Lower leg skin (tissue), 3 donors: ENCODE measurements around the gene MTOR.

Source experiments
- POLR2A ChIP-seq, 2 donors: fragments of 450-650 bp; IDR thresholded peaks; one replicate each; pipeline ENCODE4 v1.6.1; 2016 to 2017; ENCODE audit warnings: antibody characterized with exemption in 2 of 2, mild to moderate bottlenecking in 1 of 2, moderate library complexity in 1 of 2
- TF ChIP-seq, protein P1 (sequence below), 3 donors: fragments of 450-650 bp; IDR thresholded peaks; one replicate each; pipeline ENCODE4 v1.5.1; 2016; ENCODE audit warnings: antibody characterized with exemption in 3 of 3, mild to moderate bottlenecking in 3 of 3, moderate library complexity in 2 of 3

GRCh38 chr1:11197359-11197758 is 65.0 kb downstream of the MTOR start:
- TF ChIP-seq, protein P1, sequence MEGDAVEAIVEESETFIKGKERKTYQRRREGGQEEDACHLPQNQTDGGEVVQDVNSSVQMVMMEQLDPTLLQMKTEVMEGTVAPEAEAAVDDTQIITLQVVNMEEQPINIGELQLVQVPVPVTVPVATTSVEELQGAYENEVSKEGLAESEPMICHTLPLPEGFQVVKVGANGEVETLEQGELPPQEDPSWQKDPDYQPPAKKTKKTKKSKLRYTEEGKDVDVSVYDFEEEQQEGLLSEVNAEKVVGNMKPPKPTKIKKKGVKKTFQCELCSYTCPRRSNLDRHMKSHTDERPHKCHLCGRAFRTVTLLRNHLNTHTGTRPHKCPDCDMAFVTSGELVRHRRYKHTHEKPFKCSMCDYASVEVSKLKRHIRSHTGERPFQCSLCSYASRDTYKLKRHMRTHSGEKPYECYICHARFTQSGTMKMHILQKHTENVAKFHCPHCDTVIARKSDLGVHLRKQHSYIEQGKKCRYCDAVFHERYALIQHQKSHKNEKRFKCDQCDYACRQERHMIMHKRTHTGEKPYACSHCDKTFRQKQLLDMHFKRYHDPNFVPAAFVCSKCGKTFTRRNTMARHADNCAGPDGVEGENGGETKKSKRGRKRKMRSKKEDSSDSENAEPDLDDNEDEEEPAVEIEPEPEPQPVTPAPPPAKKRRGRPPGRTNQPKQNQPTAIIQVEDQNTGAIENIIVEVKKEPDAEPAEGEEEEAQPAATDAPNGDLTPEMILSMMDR (IDR thresholded peaks at IDR 0.05), result no peak
- TF ChIP-seq POLR2A (IDR thresholded peaks at IDR 0.05), result no peak
